ENCODE measurements around the gene SERPINE2. TPM values are rescaled to one million over a fixed set of nuclear protein-coding genes. Genes with fewer than 3 reads are reported as not detected.

The SERPINE2 gene
- total RNA-seq, 2 donors from 2014 or later: 1.6 to 4.4 TPM

DNA sequence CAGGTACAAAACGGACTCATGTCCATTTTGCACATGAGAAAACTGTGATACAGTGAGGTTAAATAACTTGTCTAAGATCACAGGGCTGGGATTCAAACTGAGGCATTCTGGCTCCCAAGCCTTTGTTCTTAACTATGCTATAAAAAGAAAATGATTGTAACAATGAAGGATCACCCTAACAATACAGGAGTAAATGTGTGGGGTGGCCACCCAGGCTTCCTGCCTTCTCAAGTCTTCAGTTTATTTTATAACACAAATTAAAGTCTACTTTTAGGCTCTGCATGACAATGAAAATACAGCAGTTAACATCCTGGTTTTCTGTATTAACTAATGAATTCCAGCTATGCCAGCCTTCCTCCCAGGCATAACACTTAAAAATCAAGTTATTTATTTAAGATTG, 101.6 kb downstream of the SERPINE2 start:
- H3K4me1 ChIP-seq: peaks cover 70% of the 10 kb centered on the region
- H3K9me3 ChIP-seq: no peaks in the 10 kb centered on the region
- no peaks in the 10 kb centered on the region for H3K27me3 ChIP-seq
- no peak overlapping the region for H3K27ac ChIP-seq
- no peak overlapping the region for H3K4me3 ChIP-seq
- no peak for ATAC-seq
- WGBS, 2 donors: 0 to 3% methylated on average over 1 of the region's 1 CpG
- H3K36me3 ChIP-seq (replicated peaks in 1 of 2; ENCODE audit: insufficient read depth in 1 of 2, low read depth in 2 of 2): no peaks in the 10 kb centered on the region
- no peak for TF ChIP-seq POLR2A (IDR thresholded peaks at IDR 0.05)
- TF ChIP-seq, protein P1, sequence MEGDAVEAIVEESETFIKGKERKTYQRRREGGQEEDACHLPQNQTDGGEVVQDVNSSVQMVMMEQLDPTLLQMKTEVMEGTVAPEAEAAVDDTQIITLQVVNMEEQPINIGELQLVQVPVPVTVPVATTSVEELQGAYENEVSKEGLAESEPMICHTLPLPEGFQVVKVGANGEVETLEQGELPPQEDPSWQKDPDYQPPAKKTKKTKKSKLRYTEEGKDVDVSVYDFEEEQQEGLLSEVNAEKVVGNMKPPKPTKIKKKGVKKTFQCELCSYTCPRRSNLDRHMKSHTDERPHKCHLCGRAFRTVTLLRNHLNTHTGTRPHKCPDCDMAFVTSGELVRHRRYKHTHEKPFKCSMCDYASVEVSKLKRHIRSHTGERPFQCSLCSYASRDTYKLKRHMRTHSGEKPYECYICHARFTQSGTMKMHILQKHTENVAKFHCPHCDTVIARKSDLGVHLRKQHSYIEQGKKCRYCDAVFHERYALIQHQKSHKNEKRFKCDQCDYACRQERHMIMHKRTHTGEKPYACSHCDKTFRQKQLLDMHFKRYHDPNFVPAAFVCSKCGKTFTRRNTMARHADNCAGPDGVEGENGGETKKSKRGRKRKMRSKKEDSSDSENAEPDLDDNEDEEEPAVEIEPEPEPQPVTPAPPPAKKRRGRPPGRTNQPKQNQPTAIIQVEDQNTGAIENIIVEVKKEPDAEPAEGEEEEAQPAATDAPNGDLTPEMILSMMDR (IDR thresholded peaks at IDR 0.05): no peak
- DNase-seq: no peak
- intact Hi-C loops (cut with DNase I): no loop called here

GRCh38 chr2:223936862-223937326, 102.2 kb downstream of the SERPINE2 start:
- WGBS, 2 donors: 77 to 83% methylated on average over 5 of the region's 5 CpGs
- Histone ChIP-seq H3K9me3 (no peaks in the 10 kb centered on the region), H3K4me3 (no peak overlapping the region), H3K27ac (peak overlapping the region in 2 of 4 donors; percentile 31 to 43), H3K36me3 (replicated peaks in 1 of 2; ENCODE audit: insufficient read depth in 1 of 2, low read depth in 2 of 2) (no peaks in the 10 kb centered on the region), H3K4me1 (peaks cover 68% of the 10 kb centered on the region), H3K27me3 (no peaks in the 10 kb centered on the region)
- intact Hi-C loops (cut with DNase I): no loop called here
- ATAC-seq (no peak), DNase-seq (no peak)
- TF ChIP-seq, protein P1 (IDR thresholded peaks at IDR 0.05): no peak
- TF ChIP-seq POLR2A (IDR thresholded peaks at IDR 0.05): no peak

GRCh38 chr2:223935459-223936125, 103.5 kb downstream of the SERPINE2 start:
- ATAC-seq (peak; percentile 68), DNase-seq (peak; percentile 26 to 74 (median 44))
- Histone ChIP-seq H3K36me3 (replicated peaks in 1 of 2; ENCODE audit: insufficient read depth in 1 of 2, low read depth in 2 of 2) (no peaks in the 10 kb centered on the region), H3K9me3 (no peaks in the 10 kb centered on the region), H3K27ac (peak overlapping the region in 2 of 4 donors; percentile 31 to 43), H3K4me1 (peaks cover 64% of the 10 kb centered on the region), H3K27me3 (no peaks in the 10 kb centered on the region), H3K4me3 (no peak overlapping the region)
- TF ChIP-seq POLR2A (IDR thresholded peaks at IDR 0.05): no peak
- TF ChIP-seq, protein P1 (IDR thresholded peaks at IDR 0.05): no peak
- intact Hi-C loops (cut with DNase I): no loop called here

DNA sequence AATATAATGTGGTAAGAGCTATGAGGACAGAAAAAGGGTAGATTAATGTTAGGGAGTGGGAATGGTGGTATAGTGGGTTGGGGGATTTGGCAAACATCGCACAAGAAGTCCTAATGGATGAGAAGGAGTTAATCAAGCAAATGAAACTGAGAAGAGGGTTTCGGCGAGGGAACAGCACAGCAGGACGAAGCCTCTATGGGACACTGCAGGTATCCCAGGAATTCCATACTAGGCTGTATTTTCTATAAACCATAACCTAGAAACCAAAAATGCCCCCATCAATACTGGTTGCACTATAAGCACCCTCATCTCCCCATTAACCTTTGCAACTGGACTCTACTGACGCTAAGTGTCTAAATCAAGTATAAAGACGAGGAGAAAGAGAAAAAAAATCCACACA, 104.2 kb downstream of the SERPINE2 start:
- H3K9me3 ChIP-seq: no peaks in the 10 kb centered on the region
- H3K27me3 ChIP-seq: no peaks in the 10 kb centered on the region
- WGBS, 2 donors: 44 to 64% methylated on average over 6 of the region's 6 CpGs
- DNase-seq (no peak), ATAC-seq (no peak)
- H3K27ac ChIP-seq: no peak overlapping the region
- peaks cover 70% of the 10 kb centered on the region for H3K4me1 ChIP-seq
- H3K36me3 ChIP-seq (replicated peaks in 1 of 2; ENCODE audit: insufficient read depth in 1 of 2, low read depth in 2 of 2): no peaks in the 10 kb centered on the region
- intact Hi-C loops (cut with DNase I): no loop called here
- no peak for TF ChIP-seq POLR2A (IDR thresholded peaks at IDR 0.05)
- TF ChIP-seq, protein P1 (IDR thresholded peaks at IDR 0.05): no peak
- H3K4me3 ChIP-seq: no peak overlapping the region

Data from body of pancreas (tissue), 4 donors.